ENCODE data around the gene UNC80.
A peak's percentile ranks its signal among the peaks of the same experiment; 100 is the strongest.

Gene UNC80

GRCh38 chr2:209868271-209868994, 96.8 kb downstream of the UNC80 start:
- no peak overlapping the region for H3K4me3 ChIP-seq (ENCODE audit: low read depth, low read length)
- no peak for DNase-seq (ENCODE audit: low read depth)
- TF ChIP-seq CTCF (conservative IDR thresholded peaks at IDR 0.05; ENCODE audit: low read depth, low read length), result no peak

DNA sequence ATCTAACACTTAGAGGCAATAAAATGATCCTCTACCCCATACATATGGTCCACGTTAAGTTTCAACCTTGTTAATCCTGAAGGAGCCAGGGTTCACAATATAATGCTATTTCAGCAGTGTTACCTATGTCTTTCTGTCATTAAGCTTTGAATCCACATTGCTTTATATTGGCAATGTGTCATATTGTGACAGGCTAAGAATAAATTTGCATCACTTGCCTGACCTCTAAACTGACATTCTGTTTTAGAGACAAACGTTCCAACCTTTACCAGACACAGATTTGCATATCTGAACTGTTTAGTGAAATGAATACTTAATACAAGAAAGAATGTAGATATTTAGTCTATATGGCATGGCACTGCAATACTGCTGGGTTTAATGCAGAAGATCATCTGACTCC, 98.4 kb downstream of the UNC80 start:
- no peak overlapping the region for H3K4me3 ChIP-seq (ENCODE audit: low read depth, low read length)
- TF ChIP-seq CTCF (conservative IDR thresholded peaks at IDR 0.05; ENCODE audit: low read depth, low read length), result no peak
- no peak for DNase-seq (ENCODE audit: low read depth)

GRCh38 chr2:209872675-209873074, 101.0 kb downstream of the UNC80 start:
- H3K4me3 ChIP-seq (ENCODE audit: low read depth, low read length), result no peak overlapping the region
- no peak for TF ChIP-seq CTCF (conservative IDR thresholded peaks at IDR 0.05; ENCODE audit: low read depth, low read length)
- DNase-seq (ENCODE audit: low read depth), result peak; percentile 67

DNA sequence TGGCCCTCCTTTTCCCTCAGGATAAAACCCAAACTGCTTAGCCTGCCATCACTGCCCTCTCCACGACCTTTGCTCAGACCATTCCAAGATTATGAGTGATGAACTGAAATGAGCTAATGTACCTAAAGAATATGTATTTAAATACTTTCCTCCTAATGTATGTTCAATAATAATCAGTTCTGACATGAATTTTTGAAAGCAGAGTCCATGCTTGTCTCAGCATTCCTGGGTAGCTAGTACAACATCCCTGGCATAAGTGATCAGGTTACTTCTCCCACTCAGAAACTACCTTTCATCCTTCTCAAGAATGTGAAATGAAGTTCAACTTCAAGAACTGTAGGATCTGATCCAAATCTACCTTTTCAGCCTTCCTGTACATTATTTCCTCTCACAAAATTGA, 103.6 kb downstream of the UNC80 start:
- DNase-seq (ENCODE audit: low read depth), result no peak
- no peak for TF ChIP-seq CTCF (conservative IDR thresholded peaks at IDR 0.05; ENCODE audit: low read depth, low read length)
- H3K4me3 ChIP-seq (ENCODE audit: low read depth, low read length), result no peak overlapping the region

DNA sequence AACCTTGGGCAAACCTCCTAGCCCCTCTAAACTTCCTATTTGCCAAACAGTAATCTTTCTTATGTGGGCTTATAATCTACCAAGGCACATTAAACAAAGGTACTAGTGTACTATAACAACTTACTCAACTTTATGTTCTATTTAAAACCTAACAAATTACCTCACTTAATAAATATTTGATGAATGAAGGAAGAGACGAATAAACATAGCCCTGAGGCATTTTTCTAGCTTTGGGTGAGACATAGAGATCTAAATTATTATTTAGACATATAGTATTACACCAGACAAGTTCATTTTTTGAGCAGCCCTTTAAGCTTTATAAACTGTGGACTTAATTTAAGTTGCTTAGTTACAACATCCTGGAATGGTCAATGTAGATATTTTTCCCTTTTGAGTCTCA, 104.6 kb downstream of the UNC80 start:
- H3K4me3 ChIP-seq (ENCODE audit: low read depth, low read length), result no peak overlapping the region
- no peak for TF ChIP-seq CTCF (conservative IDR thresholded peaks at IDR 0.05; ENCODE audit: low read depth, low read length)
- peak; percentile 6 for DNase-seq (ENCODE audit: low read depth)

- DNase-seq (ENCODE audit: low read depth), result no peak
- TF ChIP-seq CTCF (conservative IDR thresholded peaks at IDR 0.05; ENCODE audit: low read depth, low read length), result no peak
- no peak overlapping the region for H3K4me3 ChIP-seq (ENCODE audit: low read depth, low read length)
Measured at GRCh38 chr2:209878701-209879100, 107.1 kb downstream of the UNC80 start.

DNA sequence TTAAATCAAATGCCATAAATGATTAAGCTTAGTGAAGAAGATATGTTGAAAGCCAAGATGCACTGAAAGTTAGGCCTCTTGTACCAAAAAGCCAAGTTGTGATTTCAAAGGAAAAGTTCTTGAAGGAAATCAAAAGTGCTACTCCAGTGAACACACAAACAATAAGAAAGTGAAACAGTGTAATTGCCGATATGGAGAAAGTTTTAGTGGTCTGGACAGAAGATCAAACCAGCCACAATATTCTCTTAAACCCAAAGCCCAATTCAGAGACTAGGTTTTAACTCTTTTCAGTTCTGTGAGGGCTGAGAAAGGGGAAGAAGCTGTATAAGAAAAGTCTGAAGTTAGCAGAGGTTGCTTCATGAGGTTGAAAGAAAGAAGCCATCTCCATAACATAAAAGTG, 129.0 kb downstream of the UNC80 start:
- no peak for DNase-seq (ENCODE audit: low read depth)
- no peak overlapping the region for H3K4me3 ChIP-seq (ENCODE audit: low read depth, low read length)
- no peak for TF ChIP-seq CTCF (conservative IDR thresholded peaks at IDR 0.05; ENCODE audit: low read depth, low read length)

Data from choroid plexus epithelial cell (primary cell).